ENCODE data around the gene BOC.

DNA sequence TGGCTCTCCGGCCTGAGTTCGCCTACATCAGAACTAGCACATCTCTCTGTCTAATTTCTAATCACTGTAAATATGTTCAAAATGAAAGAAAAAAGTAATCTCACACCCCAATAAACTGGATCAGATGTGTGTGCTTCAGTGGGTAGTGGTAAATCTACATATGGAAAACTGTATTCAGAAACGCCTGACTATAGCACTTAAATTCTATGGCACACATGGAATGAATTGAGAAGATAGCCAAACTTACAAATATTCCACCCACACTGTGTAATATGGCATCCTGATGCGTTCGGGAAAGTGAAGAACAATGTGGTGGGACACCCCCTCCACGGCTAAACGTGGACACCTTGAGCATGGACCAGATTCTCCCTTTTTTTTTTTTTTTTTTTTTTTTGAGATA is 40.6 kb upstream of the BOC start:
- TF ChIP-seq, protein P1, sequence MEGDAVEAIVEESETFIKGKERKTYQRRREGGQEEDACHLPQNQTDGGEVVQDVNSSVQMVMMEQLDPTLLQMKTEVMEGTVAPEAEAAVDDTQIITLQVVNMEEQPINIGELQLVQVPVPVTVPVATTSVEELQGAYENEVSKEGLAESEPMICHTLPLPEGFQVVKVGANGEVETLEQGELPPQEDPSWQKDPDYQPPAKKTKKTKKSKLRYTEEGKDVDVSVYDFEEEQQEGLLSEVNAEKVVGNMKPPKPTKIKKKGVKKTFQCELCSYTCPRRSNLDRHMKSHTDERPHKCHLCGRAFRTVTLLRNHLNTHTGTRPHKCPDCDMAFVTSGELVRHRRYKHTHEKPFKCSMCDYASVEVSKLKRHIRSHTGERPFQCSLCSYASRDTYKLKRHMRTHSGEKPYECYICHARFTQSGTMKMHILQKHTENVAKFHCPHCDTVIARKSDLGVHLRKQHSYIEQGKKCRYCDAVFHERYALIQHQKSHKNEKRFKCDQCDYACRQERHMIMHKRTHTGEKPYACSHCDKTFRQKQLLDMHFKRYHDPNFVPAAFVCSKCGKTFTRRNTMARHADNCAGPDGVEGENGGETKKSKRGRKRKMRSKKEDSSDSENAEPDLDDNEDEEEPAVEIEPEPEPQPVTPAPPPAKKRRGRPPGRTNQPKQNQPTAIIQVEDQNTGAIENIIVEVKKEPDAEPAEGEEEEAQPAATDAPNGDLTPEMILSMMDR (conservative IDR thresholded peaks at IDR 0.05; ENCODE audit: low read depth, low read length), result no peak
- TF ChIP-seq EZH2 (IDR thresholded peaks at IDR 0.05; ENCODE audit: low read length, unreplicated experiment), result no peak
